Natural killer cell (primary cell): ENCODE results near the gene IL1RN. TPM values are rescaled to one million over a fixed set of nuclear protein-coding genes. Genes with fewer than 3 reads are reported as not detected.

Experiments used
- ATAC-seq, 3 donors: fragments of 150-1000 bp in 2 of 3; fragments of 200-7000 bp in 1 of 3; cut with Tn5 transposase; 1 replicate in 1 of 3; 2 replicates in 2 of 3; pipeline ENCODE4 v1.10.0; 2021; ENCODE audit warnings: mild to moderate bottlenecking in 2 of 3, moderate library complexity in 2 of 3
- DNase-seq, 2 donors: peaks; one replicate each; pipeline versions ENCODE4 v3.0.0 to v3.0.0-alpha.2; 2013 to 2021; ENCODE audit warnings: mixed read lengths in 1 of 2
- H3K27ac ChIP-seq: one replicate; pipeline ENCODE4 v1.5.1; 2013; ENCODE audit warnings: mild to moderate bottlenecking, low read length
- H3K27me3 ChIP-seq: one replicate; pipeline ENCODE4 v1.6.1; 2013; ENCODE audit warnings: low read length; ENCODE audit not compliant: control insufficient read depth, insufficient read depth
- H3K36me3 ChIP-seq: one replicate; pipeline ENCODE4 v1.6.1; 2013; ENCODE audit warnings: low read length; ENCODE audit not compliant: control insufficient read depth, insufficient read depth
- H3K4me1 ChIP-seq: one replicate; pipeline ENCODE4 v1.6.1; 2013; ENCODE audit warnings: low read length; ENCODE audit not compliant: control insufficient read depth, insufficient read depth
- H3K4me3 ChIP-seq: one replicate; pipeline ENCODE4 v1.5.1; 2013; ENCODE audit warnings: low read length
- H3K9me3 ChIP-seq: one replicate; pipeline ENCODE4 v1.6.1; 2013; ENCODE audit warnings: low read length; ENCODE audit not compliant: control insufficient read depth, insufficient read depth
- H3K27ac Mint-ChIP-seq, 2 donors: one replicate each; pipeline ENCODE4 v1.8.0; 2022; ENCODE audit warnings: mild to moderate bottlenecking in 2 of 2, mixed read lengths in 2 of 2, moderate library complexity in 1 of 2
- H3K27me3 Mint-ChIP-seq, 2 donors: one replicate each; pipeline ENCODE4 v1.8.0; 2022; ENCODE audit warnings: low read depth in 2 of 2, mixed read lengths in 2 of 2
- H3K36me3 Mint-ChIP-seq: one replicate; pipeline ENCODE4 v1.8.0; 2022; ENCODE audit warnings: mixed read lengths
- H3K4me1 Mint-ChIP-seq, 2 donors: one replicate each; pipeline ENCODE4 v1.8.0; 2022; ENCODE audit warnings: mixed read lengths in 2 of 2
- H3K4me3 Mint-ChIP-seq: one replicate; pipeline ENCODE4 v1.8.0; 2022; ENCODE audit warnings: mild to moderate bottlenecking, moderate library complexity, mixed read lengths
- H3K9me3 Mint-ChIP-seq, 2 donors: one replicate each; pipeline ENCODE4 v1.8.0; 2022; ENCODE audit warnings: mixed read lengths in 2 of 2
- WGBS: methylation state at CpG from one replicate; pipeline ENCODE4 v1.1.7; 2013; ENCODE audit warnings: missing lambda C conversion rate; ENCODE audit not compliant: insufficient coverage; 5-methylcytosine and 5-hydroxymethylcytosine counted together
- intact Hi-C: fragments of 100-400 bp; cut with micrococcal nuclease; formaldehyde crosslinking; loops from one replicate; pipeline ENCODE4 v1.14.2; 2022
- total RNA-seq, 4 donors: library from RNA; stranded (reverse); fragments of 120-200 nt in 1 of 4; gene quantifications; one replicate each; pipeline versions ENCODE4 v1.2.3 to v1.2.4, GENCODE V29; 2013 to 2022
- TF ChIP-seq, protein P1 (sequence below): fragments of 200-600 bp; IDR thresholded peaks from one replicate; pipeline ENCODE4 v1.8.0; 2022; ENCODE audit warnings: antibody characterized with exemption

IL1RN gene
- total RNA-seq, 3 donors from 2014 or later (not counting 1 experiment from before 2014, with no cell fraction given): 0.52 to 36.6 (median 0.91) TPM

DNA sequence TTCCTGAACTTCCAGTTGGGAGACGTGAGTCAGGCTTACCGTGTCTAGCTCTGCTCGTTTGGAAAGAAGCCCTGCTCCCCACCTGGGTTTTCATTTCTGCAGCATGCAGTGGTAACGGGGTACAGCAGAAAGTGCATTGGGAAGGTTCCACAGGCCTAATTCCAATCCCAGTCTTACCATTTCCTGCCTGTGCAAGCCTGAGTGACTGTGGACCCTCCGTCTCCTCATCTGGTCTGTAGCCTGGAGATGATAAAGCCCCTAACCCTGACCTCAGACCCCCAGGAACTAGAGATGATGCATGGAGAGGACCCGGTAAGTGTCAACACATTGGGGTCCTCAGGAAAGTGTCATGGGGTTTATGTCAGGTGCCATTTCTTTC, 40.6 kb downstream of the IL1RN start:
- intact Hi-C loops: no loop called here
- peak overlapping the region in 1 of 2 donors; percentile 73 for H3K27ac Mint-ChIP-seq
- TF ChIP-seq, protein P1, sequence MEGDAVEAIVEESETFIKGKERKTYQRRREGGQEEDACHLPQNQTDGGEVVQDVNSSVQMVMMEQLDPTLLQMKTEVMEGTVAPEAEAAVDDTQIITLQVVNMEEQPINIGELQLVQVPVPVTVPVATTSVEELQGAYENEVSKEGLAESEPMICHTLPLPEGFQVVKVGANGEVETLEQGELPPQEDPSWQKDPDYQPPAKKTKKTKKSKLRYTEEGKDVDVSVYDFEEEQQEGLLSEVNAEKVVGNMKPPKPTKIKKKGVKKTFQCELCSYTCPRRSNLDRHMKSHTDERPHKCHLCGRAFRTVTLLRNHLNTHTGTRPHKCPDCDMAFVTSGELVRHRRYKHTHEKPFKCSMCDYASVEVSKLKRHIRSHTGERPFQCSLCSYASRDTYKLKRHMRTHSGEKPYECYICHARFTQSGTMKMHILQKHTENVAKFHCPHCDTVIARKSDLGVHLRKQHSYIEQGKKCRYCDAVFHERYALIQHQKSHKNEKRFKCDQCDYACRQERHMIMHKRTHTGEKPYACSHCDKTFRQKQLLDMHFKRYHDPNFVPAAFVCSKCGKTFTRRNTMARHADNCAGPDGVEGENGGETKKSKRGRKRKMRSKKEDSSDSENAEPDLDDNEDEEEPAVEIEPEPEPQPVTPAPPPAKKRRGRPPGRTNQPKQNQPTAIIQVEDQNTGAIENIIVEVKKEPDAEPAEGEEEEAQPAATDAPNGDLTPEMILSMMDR: no peak
- H3K36me3 ChIP-seq: no peaks in the 10 kb centered on the region
- no peak overlapping the region for H3K4me3 ChIP-seq
- no peaks in the 10 kb centered on the region for H3K9me3 ChIP-seq
- H3K36me3 Mint-ChIP-seq: no peaks in the 10 kb centered on the region
- no peak overlapping the region for H3K4me3 Mint-ChIP-seq
- H3K4me1 Mint-ChIP-seq: peaks cover 46 to 50% of the 10 kb centered on the region in 2 donors
- no peaks in the 10 kb centered on the region for H3K9me3 Mint-ChIP-seq
- DNase-seq: no peak
- no peak overlapping the region for H3K27ac ChIP-seq
- H3K4me1 ChIP-seq: peaks cover 50% of the 10 kb centered on the region
- no peak for ATAC-seq
- 94% methylated on average over 6 of the region's 6 CpGs for WGBS
- no peaks in the 10 kb centered on the region for H3K27me3 Mint-ChIP-seq
- no peaks in the 10 kb centered on the region for H3K27me3 ChIP-seq

DNA sequence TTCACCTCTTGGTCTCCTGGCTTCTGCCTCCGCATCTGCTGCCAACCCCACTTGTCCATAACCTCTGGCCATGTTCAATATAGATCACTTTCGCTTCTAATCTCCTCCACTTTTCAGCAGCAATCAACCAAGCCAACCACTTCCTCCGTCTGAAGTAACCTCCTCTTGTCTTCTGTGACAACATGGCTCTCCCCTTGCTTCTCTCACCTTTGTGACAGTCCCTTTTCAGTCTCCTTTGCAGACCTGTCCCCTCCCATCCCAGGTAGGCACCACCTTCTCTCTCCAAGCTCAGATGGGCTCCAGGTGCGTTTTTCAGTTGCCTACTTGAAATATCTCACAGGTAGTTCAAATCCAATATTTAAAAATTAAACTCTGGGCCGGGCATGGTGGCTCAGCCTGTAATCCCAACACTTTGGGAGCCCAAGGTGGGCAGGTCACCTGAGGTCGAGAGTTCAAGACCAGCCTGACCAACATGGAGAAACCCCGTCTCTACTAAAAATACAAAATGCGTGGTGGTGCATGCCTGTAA, 41.7 kb downstream of the IL1RN start:
- Mint-ChIP-seq H3K4me1 (peaks cover 57 to 61% of the 10 kb centered on the region in 2 donors), H3K9me3 (no peaks in the 10 kb centered on the region), H3K36me3 (no peaks in the 10 kb centered on the region), H3K4me3 (peak overlapping the region; percentile 76), H3K27ac (peak overlapping the region; percentile 50 to 73), H3K27me3 (no peaks in the 10 kb centered on the region)
- Histone ChIP-seq H3K27ac (peak overlapping the region; percentile 40), H3K4me3 (no peak overlapping the region), H3K9me3 (no peaks in the 10 kb centered on the region), H3K36me3 (no peaks in the 10 kb centered on the region), H3K4me1 (peaks cover 61% of the 10 kb centered on the region), H3K27me3 (no peaks in the 10 kb centered on the region)
- intact Hi-C loops: no loop called here
- 63% methylated on average over 8 of the region's 8 CpGs for WGBS
- ATAC-seq (peak; percentile 48 to 63 (median 61)), DNase-seq (peak in 1 of 2 donors; percentile 78)
- TF ChIP-seq, protein P1: no peak

DNA sequence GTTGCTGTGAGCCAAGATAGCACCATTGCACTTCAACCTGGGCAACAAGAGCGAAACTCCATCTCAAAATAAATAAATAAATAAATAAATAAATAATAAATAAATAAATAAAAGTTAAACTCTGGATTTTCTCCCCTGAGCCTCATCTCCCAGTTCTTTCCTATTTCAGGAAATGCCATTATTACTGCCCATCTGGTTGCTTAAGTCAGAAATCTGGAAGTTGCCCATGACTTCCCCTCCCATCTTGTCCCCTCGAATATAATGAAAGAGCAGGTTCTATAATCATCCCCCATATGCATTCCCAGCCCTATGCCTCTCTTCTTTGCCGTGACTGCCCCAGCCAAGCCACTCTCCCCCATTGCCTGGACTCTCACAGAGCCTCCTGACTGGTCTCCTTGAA, 42.2 kb downstream of the IL1RN start:
- H3K4me1 ChIP-seq: peaks cover 63% of the 10 kb centered on the region
- no peaks in the 10 kb centered on the region for H3K9me3 Mint-ChIP-seq
- TF ChIP-seq, protein P1: no peak
- H3K9me3 ChIP-seq: no peaks in the 10 kb centered on the region
- H3K27ac Mint-ChIP-seq: peak overlapping the region in 1 of 2 donors; percentile 61
- whole genome bisulfite sequencing: 97% methylated on average over 2 of the region's 3 CpGs
- H3K27me3 ChIP-seq: no peaks in the 10 kb centered on the region
- no peaks in the 10 kb centered on the region for H3K36me3 ChIP-seq
- H3K27me3 Mint-ChIP-seq: no peaks in the 10 kb centered on the region
- H3K4me1 Mint-ChIP-seq: peaks cover 57 to 61% of the 10 kb centered on the region in 2 donors
- no peak overlapping the region for H3K4me3 ChIP-seq
- ATAC-seq (no peak), DNase-seq (no peak)
- H3K4me3 Mint-ChIP-seq: peak overlapping the region; percentile 65
- intact Hi-C loops: no loop called here
- no peak overlapping the region for H3K27ac ChIP-seq
- H3K36me3 Mint-ChIP-seq: no peaks in the 10 kb centered on the region
